ENCODE data around the gene SCAMP4.
"Not testable (repeated sequence)": the region's sequence is repeated elsewhere in the genome, so short reads cannot be mapped to it uniquely, and the experiment has no call there.

GRCh38 chr19:1878583-1878982, 26.6 kb upstream of the SCAMP4 start:
- TF ChIP-seq CTCF, EP300, POLR2A (IDR thresholded peaks at IDR 0.05): not testable (repeated sequence)

Data from sigmoid colon (tissue), 4 donors.